ENCODE measurements around the gene SLC22A3.

Gene SLC22A3

GRCh38 chr6:160349814-160350350 lies 1.7 kb downstream of the SLC22A3 start:
- DNase-seq (ENCODE audit: low spot score) = no peak
- no peak for TF ChIP-seq CTCF (IDR thresholded peaks at IDR 0.05; ENCODE audit: extremely low read depth, missing control alignments)

DNA sequence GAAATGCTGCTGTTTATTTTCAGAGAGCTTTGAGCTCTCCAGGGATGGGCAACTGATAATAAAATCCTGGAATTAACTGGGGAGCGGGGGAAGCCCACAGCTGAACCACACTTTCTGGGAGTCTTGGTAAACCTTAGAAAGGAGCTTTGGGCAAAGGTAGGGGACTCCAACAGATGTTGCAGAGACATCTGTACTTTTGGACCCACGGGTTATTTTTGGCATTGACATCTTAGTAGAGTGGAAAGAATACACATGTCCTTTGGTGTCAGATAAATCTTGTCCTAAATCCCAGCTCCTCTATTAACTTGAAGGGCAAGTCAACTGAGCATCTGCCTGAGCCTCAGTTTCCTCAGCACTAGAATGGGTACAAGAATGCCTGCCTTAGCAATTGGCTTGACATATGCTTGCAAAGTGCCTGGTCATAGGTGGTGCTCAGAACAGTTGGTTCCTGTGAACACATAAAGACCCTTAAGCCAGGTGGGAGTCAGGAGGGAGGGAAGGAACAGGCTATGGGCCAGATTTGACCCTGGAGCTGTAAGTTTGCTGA lies 5.8 kb downstream of the SLC22A3 start:
- no peak for TF ChIP-seq CTCF (IDR thresholded peaks at IDR 0.05; ENCODE audit: extremely low read depth, missing control alignments)
- DNase-seq (ENCODE audit: low spot score) = no peak

DNA sequence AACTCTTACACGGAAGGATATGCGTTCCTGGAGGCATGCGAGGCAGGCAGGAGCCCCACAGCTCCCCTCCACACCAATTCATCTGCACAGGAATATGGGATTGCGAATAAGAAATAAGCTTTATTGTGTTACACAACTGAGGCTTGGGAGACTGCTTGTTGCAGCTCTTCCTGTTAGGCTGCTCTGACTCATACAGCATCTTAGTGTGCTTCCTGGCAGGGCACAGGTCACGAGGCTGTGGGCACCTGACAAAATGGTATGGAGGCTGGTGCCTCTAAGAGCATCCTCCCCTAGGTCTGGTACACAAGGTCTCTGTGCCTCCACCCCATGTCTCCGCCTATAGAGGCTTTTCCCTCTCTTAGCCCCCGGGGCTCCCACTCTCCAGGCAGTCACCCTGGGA lies 6.8 kb downstream of the SLC22A3 start:
- TF ChIP-seq CTCF (IDR thresholded peaks at IDR 0.05; ENCODE audit: extremely low read depth, missing control alignments) = no peak
- DNase-seq (ENCODE audit: low spot score) = no peak

GRCh38 chr6:160356074-160356744 lies 8.0 kb downstream of the SLC22A3 start:
- no peak for DNase-seq (ENCODE audit: low spot score)
- TF ChIP-seq CTCF (IDR thresholded peaks at IDR 0.05; ENCODE audit: extremely low read depth, missing control alignments) = no peak

DNA sequence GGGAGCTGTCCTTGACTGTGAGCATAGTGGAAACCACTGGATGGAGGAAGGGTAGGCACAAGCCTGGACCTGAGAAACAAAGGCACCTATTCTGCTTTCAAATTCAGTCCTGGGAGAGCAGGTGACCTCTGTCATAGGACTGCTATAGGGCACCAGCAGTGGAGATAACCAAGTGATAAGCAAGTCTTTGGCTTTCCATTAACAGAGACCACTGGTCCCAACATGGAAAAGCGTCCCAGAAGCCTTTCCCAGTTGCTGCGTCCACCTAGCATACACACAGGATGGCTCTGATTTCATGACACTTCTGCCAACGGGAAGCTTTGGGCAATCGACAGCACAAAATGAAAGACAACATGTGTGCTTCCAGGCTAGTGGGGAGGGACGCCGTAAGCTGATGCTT lies 8.9 kb downstream of the SLC22A3 start:
- no peak for DNase-seq (ENCODE audit: low spot score)
- TF ChIP-seq CTCF (IDR thresholded peaks at IDR 0.05; ENCODE audit: extremely low read depth, missing control alignments) = no peak

GRCh38 chr6:160358225-160359119 lies 10.3 kb downstream of the SLC22A3 start:
- no peak for TF ChIP-seq CTCF (IDR thresholded peaks at IDR 0.05; ENCODE audit: extremely low read depth, missing control alignments)
- DNase-seq (ENCODE audit: low spot score) = no peak

DNA sequence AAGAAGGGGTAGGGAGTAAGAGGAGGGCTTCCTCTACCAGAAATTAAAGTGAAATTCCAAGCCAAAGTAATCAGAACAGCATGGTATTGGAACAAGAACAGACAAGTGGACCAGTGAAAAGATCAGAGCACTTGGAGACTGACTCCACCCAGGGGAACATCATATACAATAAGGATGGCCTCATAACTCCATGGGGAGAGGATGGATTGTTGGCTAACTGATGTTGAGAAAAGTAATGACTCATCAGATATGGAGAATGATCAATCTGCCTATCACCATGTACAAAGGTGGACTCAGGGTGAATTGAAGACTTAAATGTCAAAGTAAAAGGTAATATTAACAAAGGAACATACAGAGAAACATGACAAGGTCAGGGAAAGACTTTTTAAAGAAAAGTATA lies 12.8 kb downstream of the SLC22A3 start:
- TF ChIP-seq CTCF (IDR thresholded peaks at IDR 0.05; ENCODE audit: extremely low read depth, missing control alignments) = no peak
- DNase-seq (ENCODE audit: low spot score) = no peak
